DOHH2 (cell line): ENCODE results near the gene TMEM97.
A peak's percentile ranks its signal among the peaks of the same experiment; 100 is the strongest.

ENCODE experiments used
- H3F3A ChIP-seq: fragments of 200-600 bp; sonication (generic), shearing (Covaris generic); 2 replicates; pipeline ENCODE4 v1.6.0; 2016; ENCODE audit warnings: antibody characterized with exemption, mild to moderate bottlenecking; ENCODE audit not compliant: control insufficient read depth, insufficient read depth
- H3K27ac ChIP-seq: fragments of 200-600 bp; sonication (generic); 2 replicates; pipeline ENCODE4 v1.5.1; 2014; ENCODE audit warnings: low read depth, mild to moderate bottlenecking, low read length, moderate library complexity
- H3K27me3 ChIP-seq: fragments of 200-600 bp; sonication (generic); 2 replicates; pipeline ENCODE4 v1.6.1; 2014; ENCODE audit warnings: mild to moderate bottlenecking, low read length, mixed read lengths; ENCODE audit not compliant: control insufficient read depth
- H3K36me3 ChIP-seq: fragments of 200-600 bp; sonication (generic); 2 replicates; pipeline ENCODE4 v1.6.1; 2014; ENCODE audit warnings: mild to moderate bottlenecking, low read length, moderate library complexity, mixed read lengths; ENCODE audit not compliant: control insufficient read depth
- H3K4me1 ChIP-seq: fragments of 200-600 bp; sonication (generic); 2 replicates; pipeline ENCODE4 v1.6.1; 2014; ENCODE audit warnings: mild to moderate bottlenecking, low read length, mixed read lengths; ENCODE audit not compliant: control insufficient read depth
- H3K4me2 ChIP-seq: fragments of 200-600 bp; sonication (generic); 2 replicates; pipeline ENCODE4 v1.6.0; 2014; ENCODE audit warnings: mild to moderate bottlenecking, low read length, moderate library complexity
- H3K4me3 ChIP-seq: fragments of 200-600 bp; sonication (generic); 2 replicates; pipeline ENCODE4 v1.5.1; 2014; ENCODE audit warnings: mild to moderate bottlenecking, low read length, mixed read lengths
- H3K79me2 ChIP-seq: fragments of 200-600 bp; sonication (generic); 2 replicates; pipeline ENCODE4 v1.6.1; 2014; ENCODE audit warnings: mild to moderate bottlenecking, low read length, mixed read lengths; ENCODE audit not compliant: control insufficient read depth
- H3K9me2 ChIP-seq: fragments of 200-600 bp; sonication (generic); replicated peaks from 2 replicates; pipeline ENCODE4 v1.6.1; 2014; ENCODE audit warnings: mild to moderate bottlenecking, low read length, mixed read lengths; ENCODE audit not compliant: control insufficient read depth
- H3K9me3 ChIP-seq: fragments of 200-600 bp; sonication (generic); 2 replicates; pipeline ENCODE4 v1.6.1; 2014; ENCODE audit warnings: antibody characterized with exemption, low read length, mixed read lengths; ENCODE audit not compliant: control insufficient read depth, insufficient read depth
- H4K20me1 ChIP-seq: fragments of 200-600 bp; sonication (generic); 2 replicates; pipeline ENCODE4 v1.6.0; 2014; ENCODE audit warnings: low read depth, mild to moderate bottlenecking, antibody characterized with exemption, low read length, moderate library complexity; ENCODE audit not compliant: control insufficient read depth, insufficient read depth
- CTCF ChIP-seq: fragments of 200-600 bp; sonication (generic); IDR thresholded peaks from one replicate; pipeline ENCODE4 v1.5.1; 2014; ENCODE audit warnings: antibody characterized with exemption, mild to moderate bottlenecking, low read depth, low read length; ENCODE audit not compliant: poor library complexity, severe bottlenecking
- EZH2phosphoT487 ChIP-seq: fragments of 200-600 bp; sonication (generic); IDR thresholded peaks from 2 replicates; pipeline ENCODE4 v1.6.1; 2017; ENCODE audit warnings: borderline replicate concordance, mild to moderate bottlenecking, antibody characterized with exemption, low read length, moderate library complexity, mixed read lengths

Gene TMEM97

GRCh38 chr17:28315846-28316705 lies 2.9 kb upstream of the TMEM97 start:
- TF ChIP-seq CTCF, result no peak
- no peak for TF ChIP-seq EZH2phosphoT487
- Histone ChIP-seq H4K20me1 (peaks cover 6% of the 10 kb centered on the region), H3K36me3 (peaks cover 23% of the 10 kb centered on the region), H3K9me3 (no peaks in the 10 kb centered on the region), H3K4me3 (no peak overlapping the region), H3K27ac (no peak overlapping the region), H3K9me2 (no peaks in the 10 kb centered on the region), H3K27me3 (no peaks in the 10 kb centered on the region), H3F3A (peaks cover 14% of the 10 kb centered on the region), H3K4me1 (peaks cover 23% of the 10 kb centered on the region), H3K79me2 (peaks cover 39% of the 10 kb centered on the region), H3K4me2 (no peak overlapping the region)

- Histone ChIP-seq H3K27me3 (no peaks in the 10 kb centered on the region), H3F3A (peaks cover 13% of the 10 kb centered on the region), H3K4me1 (peaks cover 35% of the 10 kb centered on the region), H4K20me1 (peaks cover 17% of the 10 kb centered on the region), H3K9me3 (no peaks in the 10 kb centered on the region), H3K4me3 (peak overlapping the region; percentile 82), H3K36me3 (peaks cover 35% of the 10 kb centered on the region), H3K79me2 (peaks cover 52% of the 10 kb centered on the region), H3K27ac (0 out of 2 replicates have a peak overlapping the region, but pooled peaks have one; percentile 70), H3K4me2 (peak overlapping the region; percentile 81), H3K9me2 (no peaks in the 10 kb centered on the region)
- TF ChIP-seq CTCF (no peak), EZH2phosphoT487 (no peak)
These were observed 1.7 kb upstream of the TMEM97 start for GRCh38 chr17:28317099-28317965.

- H3K27me3 ChIP-seq, result no peaks in the 10 kb centered on the region
- H3K27ac ChIP-seq, result peak overlapping the region; percentile 70
- H3K4me1 ChIP-seq, result peaks cover 44% of the 10 kb centered on the region
- H4K20me1 ChIP-seq, result peaks cover 24% of the 10 kb centered on the region
- peak overlapping the region; percentile 81 for H3K4me2 ChIP-seq
- TF ChIP-seq EZH2phosphoT487, result no peak
- peak; percentile 21 for TF ChIP-seq CTCF
- H3K36me3 ChIP-seq, result peaks cover 44% of the 10 kb centered on the region
- peaks cover 60% of the 10 kb centered on the region for H3K79me2 ChIP-seq
- H3F3A ChIP-seq, result peaks cover 6% of the 10 kb centered on the region
- peak overlapping the region; percentile 82 for H3K4me3 ChIP-seq
- no peaks in the 10 kb centered on the region for H3K9me2 ChIP-seq
- H3K9me3 ChIP-seq, result no peaks in the 10 kb centered on the region
These were observed 838 bp upstream of the TMEM97 start for GRCh38 chr17:28317966-28318758.
